ENCODE measurements around the gene IFT122.

Gene IFT122

DNA sequence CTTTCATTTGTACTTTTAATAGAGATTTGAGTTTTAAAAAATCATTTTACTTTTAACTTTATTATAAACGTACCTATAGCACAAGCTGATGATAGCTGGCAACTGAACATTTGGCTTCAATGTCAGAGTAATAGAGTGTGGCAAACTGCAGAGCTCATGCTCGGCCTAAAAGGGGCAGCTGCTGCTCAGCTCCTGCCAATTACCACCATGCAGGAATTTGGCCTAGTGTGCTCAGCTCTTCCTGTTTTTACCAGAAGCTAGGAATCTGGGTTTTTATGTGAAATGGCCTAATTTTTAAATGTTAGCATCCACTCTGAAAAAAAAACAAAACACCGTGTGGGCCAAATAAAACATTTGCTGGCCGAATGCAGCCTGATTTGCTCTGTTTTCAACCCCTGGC, 1.8 kb downstream of the IFT122 start:
- no peak overlapping the region for H3K27ac ChIP-seq (ENCODE audit: low read depth, low read length)
- WGBS (ENCODE audit: extremely low coverage, insufficient coverage, low lambda C conversion rate), result no CpG with 5 or more reads among the region's 4 CpGs
- H4K8ac ChIP-seq (ENCODE audit: low read depth, low read length), result no peak overlapping the region
- no peaks in the 10 kb centered on the region for H3K27me3 ChIP-seq (ENCODE audit: insufficient read depth, low read length, poor library complexity)
- H3K9ac ChIP-seq (ENCODE audit: low read length), result peak overlapping the region; percentile 26
- H3K36me3 ChIP-seq (ENCODE audit: control insufficient read depth, insufficient read depth, low read length), result peaks cover 2% of the 10 kb centered on the region
- H2BK120ac ChIP-seq (ENCODE audit: low read depth, low read length), result no peak overlapping the region
- H3K4ac ChIP-seq (ENCODE audit: low read depth, low read length), result no peak overlapping the region
- no peak overlapping the region for H3K56ac ChIP-seq (ENCODE audit: low read length)
- no peak overlapping the region for H3K4me2 ChIP-seq (ENCODE audit: low read length)
- H3K79me1 ChIP-seq (ENCODE audit: low read length), result peaks cover 4% of the 10 kb centered on the region
- no peak overlapping the region for H2AK5ac ChIP-seq (ENCODE audit: low read length)
- no peak overlapping the region for H3K23ac ChIP-seq (ENCODE audit: low read length)
- peak; percentile 40 for DNase-seq
- no peak overlapping the region for H3K18ac ChIP-seq (ENCODE audit: low read length)
- no peak overlapping the region for H2BK5ac ChIP-seq (ENCODE audit: low read length)
- H3K79me2 ChIP-seq (ENCODE audit: control insufficient read depth, insufficient read depth, low read length), result peaks cover 12% of the 10 kb centered on the region
- H3K4me3 ChIP-seq (ENCODE audit: low read length), result no peak overlapping the region
- peaks cover 6% of the 10 kb centered on the region for H3K4me1 ChIP-seq (ENCODE audit: control insufficient read depth, low read depth, low read length)
- no peak overlapping the region for H2BK15ac ChIP-seq (replicated peaks; ENCODE audit: low read depth)
- no peak overlapping the region for H4K5ac ChIP-seq (ENCODE audit: low read length)

- Histone ChIP-seq H3K27ac (ENCODE audit: low read depth, low read length) (no peak overlapping the region), H3K9ac (ENCODE audit: low read length) (no peak overlapping the region), H4K5ac (ENCODE audit: low read length) (no peak overlapping the region), H3K4me1 (ENCODE audit: control insufficient read depth, low read depth, low read length) (peaks cover 6% of the 10 kb centered on the region), H3K79me2 (ENCODE audit: control insufficient read depth, insufficient read depth, low read length) (peaks cover 12% of the 10 kb centered on the region), H3K23ac (ENCODE audit: low read length) (no peak overlapping the region), H2BK120ac (ENCODE audit: low read depth, low read length) (no peak overlapping the region), H3K36me3 (ENCODE audit: control insufficient read depth, insufficient read depth, low read length) (no peaks in the 10 kb centered on the region), H3K18ac (ENCODE audit: low read length) (no peak overlapping the region), H3K4me3 (ENCODE audit: low read length) (no peak overlapping the region), H2BK5ac (ENCODE audit: low read length) (no peak overlapping the region), H3K4ac (ENCODE audit: low read depth, low read length) (no peak overlapping the region), H2AK5ac (ENCODE audit: low read length) (no peak overlapping the region), H3K4me2 (ENCODE audit: low read length) (no peak overlapping the region), H2BK15ac (replicated peaks; ENCODE audit: low read depth) (no peak overlapping the region), H3K27me3 (ENCODE audit: insufficient read depth, low read length, poor library complexity) (no peaks in the 10 kb centered on the region), H3K56ac (ENCODE audit: low read length) (no peak overlapping the region), H4K8ac (ENCODE audit: low read depth, low read length) (no peak overlapping the region), H3K79me1 (ENCODE audit: low read length) (peaks cover 4% of the 10 kb centered on the region)
- no CpG with 5 or more reads among the region's 2 CpGs for WGBS (ENCODE audit: extremely low coverage, insufficient coverage, low lambda C conversion rate)
- no peak for DNase-seq
Observed at GRCh38 chr3:129442486-129442885, 2.5 kb downstream of the IFT122 start.

GRCh38 chr3:129442947-129443346, 2.9 kb downstream of the IFT122 start:
- H2AK5ac ChIP-seq (ENCODE audit: low read length), result no peak overlapping the region
- H3K56ac ChIP-seq (ENCODE audit: low read length), result no peak overlapping the region
- H2BK15ac ChIP-seq (replicated peaks; ENCODE audit: low read depth), result no peak overlapping the region
- no peak overlapping the region for H3K23ac ChIP-seq (ENCODE audit: low read length)
- no peak overlapping the region for H3K4ac ChIP-seq (ENCODE audit: low read depth, low read length)
- H3K18ac ChIP-seq (ENCODE audit: low read length), result no peak overlapping the region
- H3K79me2 ChIP-seq (ENCODE audit: control insufficient read depth, insufficient read depth, low read length), result peaks cover 12% of the 10 kb centered on the region
- peaks cover 4% of the 10 kb centered on the region for H3K79me1 ChIP-seq (ENCODE audit: low read length)
- no peak for DNase-seq
- H4K5ac ChIP-seq (ENCODE audit: low read length), result no peak overlapping the region
- H2BK120ac ChIP-seq (ENCODE audit: low read depth, low read length), result no peak overlapping the region
- H3K9ac ChIP-seq (ENCODE audit: low read length), result no peak overlapping the region
- H3K4me3 ChIP-seq (ENCODE audit: low read length), result no peak overlapping the region
- H2BK5ac ChIP-seq (ENCODE audit: low read length), result no peak overlapping the region
- H4K8ac ChIP-seq (ENCODE audit: low read depth, low read length), result no peak overlapping the region
- H3K4me2 ChIP-seq (ENCODE audit: low read length), result no peak overlapping the region
- no peaks in the 10 kb centered on the region for H3K27me3 ChIP-seq (ENCODE audit: insufficient read depth, low read length, poor library complexity)
- no peaks in the 10 kb centered on the region for H3K36me3 ChIP-seq (ENCODE audit: control insufficient read depth, insufficient read depth, low read length)
- peaks cover 7% of the 10 kb centered on the region for H3K4me1 ChIP-seq (ENCODE audit: control insufficient read depth, low read depth, low read length)
- H3K27ac ChIP-seq (ENCODE audit: low read depth, low read length), result no peak overlapping the region

DNA sequence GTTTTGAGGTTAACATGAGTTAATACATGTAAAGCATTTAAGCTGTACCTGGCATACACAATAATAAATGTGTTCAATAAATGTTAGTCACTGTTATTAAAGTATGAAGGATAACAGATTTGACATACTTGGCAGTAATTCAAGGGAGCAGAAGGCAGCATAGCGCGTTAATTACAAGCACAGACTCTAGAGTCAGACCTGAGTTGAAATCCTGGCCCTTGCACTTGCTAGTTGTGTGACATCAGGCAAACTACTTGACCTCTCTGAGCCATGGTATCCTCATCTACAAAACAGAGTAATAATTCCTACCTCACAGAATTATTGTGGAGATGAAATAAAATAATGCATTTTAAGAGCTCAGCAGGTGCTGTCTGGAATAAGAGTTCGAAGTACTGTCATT, 5.4 kb downstream of the IFT122 start:
- Histone ChIP-seq H2BK5ac (ENCODE audit: low read length) (no peak overlapping the region), H3K27ac (ENCODE audit: low read depth, low read length) (no peak overlapping the region), H3K4me3 (ENCODE audit: low read length) (no peak overlapping the region), H2BK15ac (replicated peaks; ENCODE audit: low read depth) (no peak overlapping the region), H3K9ac (ENCODE audit: low read length) (no peak overlapping the region), H3K4me2 (ENCODE audit: low read length) (no peak overlapping the region), H3K18ac (ENCODE audit: low read length) (no peak overlapping the region), H3K4ac (ENCODE audit: low read depth, low read length) (no peak overlapping the region), H3K27me3 (ENCODE audit: insufficient read depth, low read length, poor library complexity) (no peaks in the 10 kb centered on the region), H2BK120ac (ENCODE audit: low read depth, low read length) (no peak overlapping the region), H3K36me3 (ENCODE audit: control insufficient read depth, insufficient read depth, low read length) (no peaks in the 10 kb centered on the region), H4K5ac (ENCODE audit: low read length) (no peak overlapping the region), H3K23ac (ENCODE audit: low read length) (no peak overlapping the region), H3K79me1 (ENCODE audit: low read length) (peaks cover 4% of the 10 kb centered on the region), H2AK5ac (ENCODE audit: low read length) (no peak overlapping the region), H3K56ac (ENCODE audit: low read length) (no peak overlapping the region), H3K4me1 (ENCODE audit: control insufficient read depth, low read depth, low read length) (peaks cover 18% of the 10 kb centered on the region), H3K79me2 (ENCODE audit: control insufficient read depth, insufficient read depth, low read length) (peaks cover 3% of the 10 kb centered on the region), H4K8ac (ENCODE audit: low read depth, low read length) (no peak overlapping the region)
- DNase-seq, result no peak
- WGBS (ENCODE audit: extremely low coverage, insufficient coverage, low lambda C conversion rate), result no CpG with 5 or more reads among the region's 3 CpGs

- Histone ChIP-seq H2AK5ac (ENCODE audit: low read length) (no peak overlapping the region), H2BK5ac (ENCODE audit: low read length) (no peak overlapping the region), H2BK120ac (ENCODE audit: low read depth, low read length) (no peak overlapping the region), H2BK15ac (replicated peaks; ENCODE audit: low read depth) (peak overlapping the region; percentile 36), H3K4ac (ENCODE audit: low read depth, low read length) (no peak overlapping the region), H3K36me3 (ENCODE audit: control insufficient read depth, insufficient read depth, low read length) (no peaks in the 10 kb centered on the region), H3K79me2 (ENCODE audit: control insufficient read depth, insufficient read depth, low read length) (no peaks in the 10 kb centered on the region), H3K79me1 (ENCODE audit: low read length) (peaks cover 2% of the 10 kb centered on the region), H3K27ac (ENCODE audit: low read depth, low read length) (no peak overlapping the region), H3K56ac (ENCODE audit: low read length) (no peak overlapping the region), H3K23ac (ENCODE audit: low read length) (no peak overlapping the region), H4K8ac (ENCODE audit: low read depth, low read length) (no peak overlapping the region), H3K27me3 (ENCODE audit: insufficient read depth, low read length, poor library complexity) (no peaks in the 10 kb centered on the region), H3K9ac (ENCODE audit: low read length) (no peak overlapping the region), H3K4me2 (ENCODE audit: low read length) (no peak overlapping the region), H3K4me1 (ENCODE audit: control insufficient read depth, low read depth, low read length) (peaks cover 12% of the 10 kb centered on the region), H4K5ac (ENCODE audit: low read length) (no peak overlapping the region), H3K18ac (ENCODE audit: low read length) (no peak overlapping the region), H3K4me3 (ENCODE audit: low read length) (no peak overlapping the region)
- WGBS (ENCODE audit: extremely low coverage, insufficient coverage, low lambda C conversion rate), result no CpG with 5 or more reads among the region's 1 CpG
- no peak for DNase-seq
Observed at GRCh38 chr3:129446926-129447325, 6.9 kb downstream of the IFT122 start.

GRCh38 chr3:129448186-129448895, 8.3 kb downstream of the IFT122 start:
- Histone ChIP-seq H3K4me1 (ENCODE audit: control insufficient read depth, low read depth, low read length) (peaks cover 12% of the 10 kb centered on the region), H4K8ac (ENCODE audit: low read depth, low read length) (no peak overlapping the region), H3K23ac (ENCODE audit: low read length) (no peak overlapping the region), H3K27ac (ENCODE audit: low read depth, low read length) (peak overlapping the region; percentile 8), H2AK5ac (ENCODE audit: low read length) (no peak overlapping the region), H3K56ac (ENCODE audit: low read length) (no peak overlapping the region), H3K9ac (ENCODE audit: low read length) (no peak overlapping the region), H3K4me2 (ENCODE audit: low read length) (no peak overlapping the region), H4K5ac (ENCODE audit: low read length) (no peak overlapping the region), H2BK5ac (ENCODE audit: low read length) (no peak overlapping the region), H2BK15ac (replicated peaks; ENCODE audit: low read depth) (no peak overlapping the region), H3K79me1 (ENCODE audit: low read length) (peaks cover 2% of the 10 kb centered on the region), H3K36me3 (ENCODE audit: control insufficient read depth, insufficient read depth, low read length) (no peaks in the 10 kb centered on the region), H2BK120ac (ENCODE audit: low read depth, low read length) (no peak overlapping the region), H3K18ac (ENCODE audit: low read length) (peak overlapping the region; percentile 64), H3K4ac (ENCODE audit: low read depth, low read length) (no peak overlapping the region), H3K4me3 (ENCODE audit: low read length) (no peak overlapping the region), H3K79me2 (ENCODE audit: control insufficient read depth, insufficient read depth, low read length) (no peaks in the 10 kb centered on the region), H3K27me3 (ENCODE audit: insufficient read depth, low read length, poor library complexity) (no peaks in the 10 kb centered on the region)
- DNase-seq, result peak; percentile 58
- no CpG with 5 or more reads among the region's 18 CpGs for WGBS (ENCODE audit: extremely low coverage, insufficient coverage, low lambda C conversion rate)

All from mesendoderm (in vitro differentiated cells).